DOHH2 (cell line): Measurements from ENCODE around the gene TULP4.

ENCODE experiments used
- H3F3A ChIP-seq: fragments of 200-600 bp; sonication (generic), shearing (Covaris generic); 2 replicates; pipeline ENCODE4 v1.6.0; 2016; ENCODE audit warnings: antibody characterized with exemption, mild to moderate bottlenecking; ENCODE audit not compliant: control insufficient read depth, insufficient read depth
- H3K27ac ChIP-seq: fragments of 200-600 bp; sonication (generic); 2 replicates; pipeline ENCODE4 v1.5.1; 2014; ENCODE audit warnings: low read depth, mild to moderate bottlenecking, low read length, moderate library complexity
- H3K27me3 ChIP-seq: fragments of 200-600 bp; sonication (generic); 2 replicates; pipeline ENCODE4 v1.6.1; 2014; ENCODE audit warnings: mild to moderate bottlenecking, low read length, mixed read lengths; ENCODE audit not compliant: control insufficient read depth
- H3K36me3 ChIP-seq: fragments of 200-600 bp; sonication (generic); 2 replicates; pipeline ENCODE4 v1.6.1; 2014; ENCODE audit warnings: mild to moderate bottlenecking, low read length, moderate library complexity, mixed read lengths; ENCODE audit not compliant: control insufficient read depth
- H3K4me1 ChIP-seq: fragments of 200-600 bp; sonication (generic); 2 replicates; pipeline ENCODE4 v1.6.1; 2014; ENCODE audit warnings: mild to moderate bottlenecking, low read length, mixed read lengths; ENCODE audit not compliant: control insufficient read depth
- H3K4me2 ChIP-seq: fragments of 200-600 bp; sonication (generic); 2 replicates; pipeline ENCODE4 v1.6.0; 2014; ENCODE audit warnings: mild to moderate bottlenecking, low read length, moderate library complexity
- H3K4me3 ChIP-seq: fragments of 200-600 bp; sonication (generic); 2 replicates; pipeline ENCODE4 v1.5.1; 2014; ENCODE audit warnings: mild to moderate bottlenecking, low read length, mixed read lengths
- H3K79me2 ChIP-seq: fragments of 200-600 bp; sonication (generic); 2 replicates; pipeline ENCODE4 v1.6.1; 2014; ENCODE audit warnings: mild to moderate bottlenecking, low read length, mixed read lengths; ENCODE audit not compliant: control insufficient read depth
- H3K9me2 ChIP-seq: fragments of 200-600 bp; sonication (generic); replicated peaks from 2 replicates; pipeline ENCODE4 v1.6.1; 2014; ENCODE audit warnings: mild to moderate bottlenecking, low read length, mixed read lengths; ENCODE audit not compliant: control insufficient read depth
- H3K9me3 ChIP-seq: fragments of 200-600 bp; sonication (generic); 2 replicates; pipeline ENCODE4 v1.6.1; 2014; ENCODE audit warnings: antibody characterized with exemption, low read length, mixed read lengths; ENCODE audit not compliant: control insufficient read depth, insufficient read depth
- H4K20me1 ChIP-seq: fragments of 200-600 bp; sonication (generic); 2 replicates; pipeline ENCODE4 v1.6.0; 2014; ENCODE audit warnings: low read depth, mild to moderate bottlenecking, antibody characterized with exemption, low read length, moderate library complexity; ENCODE audit not compliant: control insufficient read depth, insufficient read depth
- EZH2phosphoT487 ChIP-seq: fragments of 200-600 bp; sonication (generic); IDR thresholded peaks from 2 replicates; pipeline ENCODE4 v1.6.1; 2017; ENCODE audit warnings: borderline replicate concordance, mild to moderate bottlenecking, antibody characterized with exemption, low read length, moderate library complexity, mixed read lengths
- TF ChIP-seq, protein P1 (sequence below): fragments of 200-600 bp; sonication (generic); IDR thresholded peaks from one replicate; pipeline ENCODE4 v1.5.1; 2014; ENCODE audit warnings: antibody characterized with exemption, mild to moderate bottlenecking, low read depth, low read length; ENCODE audit not compliant: poor library complexity, severe bottlenecking

TULP4 gene

DNA sequence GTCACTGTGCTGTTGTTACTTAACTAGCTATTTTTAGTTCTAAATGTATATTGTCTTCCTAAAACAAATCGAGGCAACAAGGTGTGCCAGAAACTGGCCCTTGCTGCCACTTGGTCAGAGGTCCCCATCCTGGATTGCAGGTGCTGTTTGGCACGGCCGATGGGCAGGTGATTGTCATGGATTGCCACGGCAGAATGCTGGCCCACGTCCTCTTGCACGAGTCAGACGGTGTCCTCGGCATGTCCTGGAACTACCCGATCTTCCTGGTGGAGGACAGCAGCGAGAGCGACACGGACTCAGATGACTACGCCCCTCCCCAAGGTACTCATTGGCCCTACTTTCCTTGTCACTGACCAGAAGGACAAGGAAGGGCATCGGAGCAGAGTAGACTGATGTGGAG is 136.6 kb downstream of the TULP4 start:
- Histone ChIP-seq H3K27ac (no peak overlapping the region), H3K27me3 (no peaks in the 10 kb centered on the region), H3K4me1 (no peaks in the 10 kb centered on the region), H3K36me3 (peaks cover 12% of the 10 kb centered on the region), H3K79me2 (no peaks in the 10 kb centered on the region), H3K9me3 (no peaks in the 10 kb centered on the region), H3K4me2 (no peak overlapping the region), H3F3A (no peaks in the 10 kb centered on the region), H3K9me2 (no peaks in the 10 kb centered on the region), H3K4me3 (no peak overlapping the region), H4K20me1 (no peaks in the 10 kb centered on the region; the same call in 1 of the 2 replicates)
- TF ChIP-seq, protein P1, sequence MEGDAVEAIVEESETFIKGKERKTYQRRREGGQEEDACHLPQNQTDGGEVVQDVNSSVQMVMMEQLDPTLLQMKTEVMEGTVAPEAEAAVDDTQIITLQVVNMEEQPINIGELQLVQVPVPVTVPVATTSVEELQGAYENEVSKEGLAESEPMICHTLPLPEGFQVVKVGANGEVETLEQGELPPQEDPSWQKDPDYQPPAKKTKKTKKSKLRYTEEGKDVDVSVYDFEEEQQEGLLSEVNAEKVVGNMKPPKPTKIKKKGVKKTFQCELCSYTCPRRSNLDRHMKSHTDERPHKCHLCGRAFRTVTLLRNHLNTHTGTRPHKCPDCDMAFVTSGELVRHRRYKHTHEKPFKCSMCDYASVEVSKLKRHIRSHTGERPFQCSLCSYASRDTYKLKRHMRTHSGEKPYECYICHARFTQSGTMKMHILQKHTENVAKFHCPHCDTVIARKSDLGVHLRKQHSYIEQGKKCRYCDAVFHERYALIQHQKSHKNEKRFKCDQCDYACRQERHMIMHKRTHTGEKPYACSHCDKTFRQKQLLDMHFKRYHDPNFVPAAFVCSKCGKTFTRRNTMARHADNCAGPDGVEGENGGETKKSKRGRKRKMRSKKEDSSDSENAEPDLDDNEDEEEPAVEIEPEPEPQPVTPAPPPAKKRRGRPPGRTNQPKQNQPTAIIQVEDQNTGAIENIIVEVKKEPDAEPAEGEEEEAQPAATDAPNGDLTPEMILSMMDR: no peak
- TF ChIP-seq EZH2phosphoT487: no peak

DNA sequence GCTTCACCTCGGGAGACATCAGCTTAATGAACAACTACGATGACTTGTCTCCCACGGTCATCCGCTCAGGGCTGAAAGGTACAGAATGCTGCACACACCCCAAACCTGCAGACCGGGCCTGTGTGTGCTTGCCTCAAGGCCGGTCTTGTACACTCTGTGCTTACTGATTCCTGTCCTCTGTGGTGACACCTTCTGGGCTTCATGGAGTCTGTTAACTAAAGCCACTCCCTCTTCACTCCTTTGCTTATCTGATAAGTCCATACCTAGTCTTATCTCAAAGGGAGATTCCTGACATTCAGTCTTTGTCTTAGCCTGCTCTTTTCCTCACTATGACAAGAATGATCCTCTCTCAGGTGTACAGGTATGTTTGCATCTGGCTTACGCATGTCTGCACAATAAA is 139.9 kb downstream of the TULP4 start:
- Histone ChIP-seq H3K9me2 (no peaks in the 10 kb centered on the region), H3K4me2 (no peak overlapping the region), H3F3A (no peaks in the 10 kb centered on the region), H3K4me3 (no peak overlapping the region), H4K20me1 (no peaks in the 10 kb centered on the region), H3K36me3 (peaks cover 15% of the 10 kb centered on the region), H3K27me3 (no peaks in the 10 kb centered on the region), H3K79me2 (no peaks in the 10 kb centered on the region), H3K9me3 (no peaks in the 10 kb centered on the region), H3K4me1 (no peaks in the 10 kb centered on the region), H3K27ac (no peak overlapping the region)
- TF ChIP-seq, protein P1: no peak

DNA sequence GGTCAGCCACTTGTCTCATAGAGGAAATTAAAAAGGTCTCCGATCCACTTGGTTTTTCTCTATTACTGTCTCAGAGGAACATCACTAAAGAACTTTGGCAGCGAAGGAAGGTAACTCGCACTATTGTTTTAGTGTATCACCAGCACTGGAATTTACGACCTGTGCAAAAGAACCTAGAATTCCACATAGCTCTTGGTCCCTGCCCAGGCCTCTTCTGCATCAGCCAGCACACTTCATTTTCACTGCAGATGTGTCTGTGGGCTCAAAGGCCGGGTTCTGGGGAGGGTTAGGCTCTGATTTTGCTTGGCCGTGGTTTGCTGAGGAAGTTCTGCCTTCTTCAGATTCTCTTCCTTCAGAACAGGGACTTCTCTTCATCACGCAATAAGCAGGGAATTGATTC is 144.9 kb downstream of the TULP4 start:
- no peaks in the 10 kb centered on the region for H3K9me2 ChIP-seq
- TF ChIP-seq, protein P1: no peak
- no peak for TF ChIP-seq EZH2phosphoT487
- H3F3A ChIP-seq: no peaks in the 10 kb centered on the region
- no peak overlapping the region for H3K4me3 ChIP-seq
- H3K4me1 ChIP-seq: no peaks in the 10 kb centered on the region
- no peaks in the 10 kb centered on the region for H3K9me3 ChIP-seq
- H3K79me2 ChIP-seq: no peaks in the 10 kb centered on the region
- no peak overlapping the region for H3K4me2 ChIP-seq
- H3K27ac ChIP-seq: no peak overlapping the region
- peaks cover 14% of the 10 kb centered on the region for H3K36me3 ChIP-seq
- H4K20me1 ChIP-seq: no peaks in the 10 kb centered on the region
- no peaks in the 10 kb centered on the region for H3K27me3 ChIP-seq
